Spleen (tissue), 11 donors: Measurements from ENCODE around the gene PLEKHM3. TPM values are rescaled to one million over a fixed set of nuclear protein-coding genes. Genes with fewer than 3 reads are reported as not detected.

Source experiments
- DNase-seq: peaks from one replicate; pipeline ENCODE4 v3.0.0-alpha.2; 2020
- H3K27ac ChIP-seq, 8 donors: fragments of 200-600 bp; sonication (generic) in 7 of 8; 1 replicate in 4 of 8; 2 replicates in 4 of 8; pipeline versions ENCODE4 v1.5.0 to v1.8.0; 2016 to 2021; ENCODE audit warnings: inconsistent platforms in 4 of 8, mild to moderate bottlenecking in 4 of 8, moderate library complexity in 1 of 8
- H3K27me3 ChIP-seq, 7 donors: fragments of 200-600 bp; sonication (generic) in 6 of 7; replicated peaks in 1 of 7; 1 replicate in 4 of 7; 2 replicates in 3 of 7; pipeline versions ENCODE4 v1.5.0 to v1.8.0; 2016 to 2021; ENCODE audit warnings: inconsistent platforms in 3 of 7, mild to moderate bottlenecking in 1 of 7
- H3K36me3 ChIP-seq, 6 donors: fragments of 200-600 bp; sonication (generic) in 5 of 6; 1 replicate in 4 of 6; 2 replicates in 2 of 6; pipeline versions ENCODE4 v1.5.0 to v1.8.0; 2016 to 2021; ENCODE audit warnings: inconsistent platforms in 2 of 6
- H3K4me1 ChIP-seq, 6 donors: fragments of 200-600 bp; sonication (generic) in 5 of 6; 1 replicate in 3 of 6; 2 replicates in 3 of 6; pipeline versions ENCODE4 v1.5.0 to v1.8.0; 2016 to 2021; ENCODE audit warnings: inconsistent platforms in 3 of 6
- H3K4me3 ChIP-seq, 8 donors: fragments of 200-600 bp; sonication (generic) in 7 of 8; 1 replicate in 4 of 8; 2 replicates in 4 of 8; pipeline versions ENCODE4 v1.5.0 to v1.8.0; 2016 to 2021; ENCODE audit warnings: inconsistent platforms in 4 of 8, mild to moderate bottlenecking in 4 of 8, moderate library complexity in 2 of 8
- H3K9me3 ChIP-seq, 8 donors: fragments of 200-600 bp; sonication (generic) in 7 of 8; 1 replicate in 4 of 8; 2 replicates in 4 of 8; pipeline versions ENCODE4 v1.5.0 to v1.8.0; 2016 to 2021; ENCODE audit warnings: inconsistent platforms in 4 of 8
- CTCF ChIP-seq, 11 experiments: fragments of 200-600 bp in 7 of 11; fragments of 450-650 bp in 4 of 11; sonication (generic) in 4 of 11; IDR thresholded peaks in 8 of 11; conservative IDR thresholded peaks in 3 of 11; 1 replicate in 7 of 11; 2 replicates in 4 of 11; pipeline versions ENCODE4 v1.4.0 to v1.8.0; 2016 to 2021; ENCODE audit warnings: antibody characterized with exemption in 11 of 11, inconsistent platforms in 4 of 11, mild to moderate bottlenecking in 1 of 11
- POLR2A ChIP-seq, 3 donors: fragments of 450-650 bp; IDR thresholded peaks; one replicate each; pipeline ENCODE4 v1.5.1; 2017; ENCODE audit warnings: antibody characterized with exemption in 3 of 3, mild to moderate bottlenecking in 1 of 3
- POLR2AphosphoS5 ChIP-seq, 3 donors: sonication (generic); formaldehyde crosslinking; IDR thresholded peaks; one replicate each; pipeline ENCODE4 v1.5.1; 2017; ENCODE audit warnings: antibody characterized with exemption in 3 of 3
- WGBS, 5 donors: extraction: QIAGEN DNeasy Blood & Tissue Kit in 3 of 5; methylation state at CpG; one replicate each; pipeline versions ENCODE4 v1.1.5 to v1.1.7; 2013 to 2018; 5-methylcytosine and 5-hydroxymethylcytosine counted together
- intact Hi-C: fragments of 100-400 bp; cut with DNase I; formaldehyde crosslinking; loops from one replicate; pipeline ENCODE4 v1.15.0; 2023; ENCODE audit warnings: low total_unique reads
- polyA plus RNA-seq, 3 donors: library from polyadenylated mRNA; stranded (reverse); fragments of 200-250 nt; gene quantifications; one replicate each; pipeline ENCODE4 v1.2.1, GENCODE V29; 2013
- total RNA-seq, 7 donors: library from RNA; depleted of rRNA in 3 of 7; stranded (reverse); fragments of >200 nt in 3 of 7; fragmentation: NEBNext Ultra II Directional in 4 of 7; extraction: Animal tissue kit (Norgen Biotek cat#: 25700) in 4 of 7; gene quantifications; one replicate each; pipeline versions ENCODE4 v1.1.0 to v1.2.1, GENCODE V29; 2016 to 2021
- donor health status: healthy with polysubstance abuse.
- donor health status: DM: no; HTN: no; CAD: no; lungs with moderate emphysema.
- donor health status: DM: no; HTN: no; CAD: no.
- donor health status: Bipolar disorder and iron deficiency.
- donor health status: healthy.
- donor health status: DM: no; HTN: no; CAD: no.
- donor health status: DM: yes; HTN: yes; CAD: no.

PLEKHM3 gene
- total and polyA plus RNA-seq, 10 donors, result 2.4 to 24.3 (median 18.3) TPM

GRCh38 chr2:208069186-208069585 lies 43.9 kb upstream of the PLEKHM3 start:
- H3K4me3 ChIP-seq, result no peak overlapping the region
- no peaks in the 10 kb centered on the region for H3K9me3 ChIP-seq
- no peak overlapping the region for H3K27ac ChIP-seq
- no peaks in the 10 kb centered on the region for H3K36me3 ChIP-seq
- H3K4me1 ChIP-seq, result peaks cover 0 to 4% (median 0%) of the 10 kb centered on the region in 6 donors
- 75 to 85% (median 82%) methylated on average over 4 of the region's 4 CpGs for WGBS, 5 donors
- H3K27me3 ChIP-seq, result no peaks in the 10 kb centered on the region
- intact Hi-C loops, result no loop called here
- TF ChIP-seq POLR2AphosphoS5 (IDR thresholded peaks at IDR 0.05) (no peak), CTCF (IDR thresholded peaks at IDR 0.05 in 8 of 11, conservative IDR thresholded peaks at IDR 0.05 in 3 of 11) (no peak)
- no peak for DNase-seq

- H3K36me3 ChIP-seq, result no peaks in the 10 kb centered on the region
- no peak overlapping the region for H3K27ac ChIP-seq
- H3K9me3 ChIP-seq, result no peaks in the 10 kb centered on the region
- intact Hi-C loops, result no loop called here
- H3K27me3 ChIP-seq, result no peaks in the 10 kb centered on the region
- H3K4me1 ChIP-seq, result peaks cover 0 to 4% (median 0%) of the 10 kb centered on the region in 6 donors
- DNase-seq, result no peak
- 83 to 94% (median 93%) methylated on average over 4 of the region's 4 CpGs for WGBS, 5 donors
- TF ChIP-seq POLR2A (IDR thresholded peaks at IDR 0.05) (no peak), POLR2AphosphoS5 (IDR thresholded peaks at IDR 0.05) (no peak), CTCF (IDR thresholded peaks at IDR 0.05 in 8 of 11, conservative IDR thresholded peaks at IDR 0.05 in 3 of 11) (no peak)
- H3K4me3 ChIP-seq, result no peak overlapping the region
Measured at GRCh38 chr2:208066016-208066415, 40.7 kb upstream of the PLEKHM3 start.

- Histone ChIP-seq H3K27ac (no peak overlapping the region), H3K4me1 (peaks cover 0 to 4% (median 0%) of the 10 kb centered on the region in 6 donors), H3K9me3 (no peaks in the 10 kb centered on the region), H3K4me3 (no peak overlapping the region), H3K27me3 (no peaks in the 10 kb centered on the region), H3K36me3 (no peaks in the 10 kb centered on the region)
- DNase-seq, result no peak
- intact Hi-C loops, result no loop called here
- 66 to 75% (median 72%) methylated on average over 5 of the region's 5 CpGs for WGBS, 5 donors
- no peak for TF ChIP-seq CTCF (IDR thresholded peaks at IDR 0.05 in 8 of 11, conservative IDR thresholded peaks at IDR 0.05 in 3 of 11)
- no peak for TF ChIP-seq POLR2AphosphoS5 (IDR thresholded peaks at IDR 0.05)
- TF ChIP-seq POLR2A (IDR thresholded peaks at IDR 0.05), result no peak
Measured at GRCh38 chr2:208065476-208065875, 40.1 kb upstream of the PLEKHM3 start.

GRCh38 chr2:208064220-208064961 lies 39.1 kb upstream of the PLEKHM3 start:
- no peak overlapping the region for H3K27ac ChIP-seq
- no peaks in the 10 kb centered on the region for H3K9me3 ChIP-seq
- TF ChIP-seq POLR2AphosphoS5 (IDR thresholded peaks at IDR 0.05) (no peak), CTCF (IDR thresholded peaks at IDR 0.05 in 8 of 11, conservative IDR thresholded peaks at IDR 0.05 in 3 of 11) (no peak), POLR2A (IDR thresholded peaks at IDR 0.05) (no peak)
- H3K27me3 ChIP-seq, result no peaks in the 10 kb centered on the region
- intact Hi-C loops, result no loop called here
- 42 to 63% (median 54%) methylated on average over 8 of the region's 8 CpGs for WGBS, 5 donors
- peaks cover 0 to 4% (median 0%) of the 10 kb centered on the region in 6 donors for H3K4me1 ChIP-seq
- no peak for DNase-seq
- no peaks in the 10 kb centered on the region for H3K36me3 ChIP-seq
- H3K4me3 ChIP-seq, result no peak overlapping the region
